SK-N-SH (cell line): ENCODE measurements around the gene EFCAB7. TPM values are rescaled to one million over a fixed set of nuclear protein-coding genes. Genes with fewer than 3 reads are reported as not detected.

Source experiments
- CTCF ChIA-PET: fragments of 300-600, 350-600 bp; formaldehyde crosslinking; extraction: SDS; loops from one replicate; lab custom pipeline; 2021; lab: Yijun Ruan, JAX
- POLR2A ChIA-PET: fragments of 350-600 bp; sonication (Branson Sonifier 250); formaldehyde crosslinking; extraction: SDS; loops from one replicate; lab custom pipeline; 2020; ENCODE audit warnings: antibody characterized with exemption, inconsistent platforms; lab: Yijun Ruan, JAX
- DNase-seq: peaks from one replicate; pipeline ENCODE4 v3.0.0; 2012
- H2AFZ ChIP-seq: fragments of 200-600 bp; sonication (generic); 2 replicates; pipeline ENCODE4 v1.8.1; 2016; ENCODE audit warnings: antibody characterized with exemption, mild to moderate bottlenecking, low read depth
- H3F3A ChIP-seq: fragments of 200-600 bp; sonication (generic); replicated peaks from 2 replicates; pipeline ENCODE3; 2016; ENCODE audit warnings: antibody characterized with exemption, mild to moderate bottlenecking; ENCODE audit not compliant: insufficient read depth
- H3K27ac ChIP-seq, 2 experiments: fragments of 200-500 bp in 1 of 2; fragments of 200-600 bp in 1 of 2; sonication (Bioruptor generic) in 1 of 2; sonication (generic), shearing (Covaris generic) in 1 of 2; 2 replicates each; pipeline versions ENCODE4 v1.5.1 to v1.6.1; 2014 to 2016; ENCODE audit warnings: low read depth in 2 of 2, inconsistent platforms in 1 of 2, low read length in 1 of 2, mild to moderate bottlenecking in 1 of 2, mixed read lengths in 1 of 2
- H3K27me3 ChIP-seq: fragments of 200-600 bp; sonication (generic), shearing (Covaris generic); 2 replicates; pipeline ENCODE4 v1.6.1; 2016; ENCODE audit warnings: mixed run types; ENCODE audit not compliant: insufficient read depth
- H3K36me3 ChIP-seq, 2 experiments: fragments of 200-500 bp in 1 of 2; fragments of 200-600 bp in 1 of 2; sonication (Bioruptor generic) in 1 of 2; sonication (generic) in 1 of 2; replicated peaks in 1 of 2; 2 replicates each; pipeline versions ENCODE3 to v1.5.1; 2014 to 2016; ENCODE audit warnings: low read length in 1 of 2, mild to moderate bottlenecking in 1 of 2; ENCODE audit not compliant: insufficient read depth in 2 of 2, control insufficient read depth in 1 of 2
- H3K4me1 ChIP-seq, 2 experiments: fragments of 200-500 bp in 1 of 2; fragments of 200-600 bp in 1 of 2; sonication (Bioruptor generic) in 1 of 2; sonication (generic), shearing (Covaris generic) in 1 of 2; 2 replicates each; pipeline versions ENCODE4 v1.5.1 to v1.6.1; 2014 to 2016; ENCODE audit warnings: low read depth in 1 of 2, low read length in 1 of 2, mixed run types in 1 of 2; ENCODE audit not compliant: insufficient read depth in 2 of 2, control insufficient read depth in 1 of 2
- H3K4me2 ChIP-seq: fragments of 200-600 bp; sonication (generic), shearing (Covaris generic); 2 replicates; pipeline ENCODE4 v1.6.1; 2017; ENCODE audit warnings: mixed run types
- H3K4me3 ChIP-seq, 2 experiments: fragments of 200-500 bp in 1 of 2; fragments of 200-600 bp in 1 of 2; sonication (Bioruptor generic) in 1 of 2; sonication (generic), shearing (Covaris generic) in 1 of 2; 2 replicates each; pipeline versions ENCODE4 v1.5.1 to v1.8.1; 2014 to 2016; ENCODE audit warnings: low read depth in 2 of 2, inconsistent platforms in 1 of 2, low read length in 1 of 2, mild to moderate bottlenecking in 1 of 2, mixed read lengths in 1 of 2, moderate library complexity in 1 of 2
- H3K79me2 ChIP-seq: fragments of 200-600 bp; sonication (generic); 2 replicates; pipeline ENCODE4 v1.8.1; 2017; ENCODE audit warnings: mild to moderate bottlenecking; ENCODE audit not compliant: insufficient read depth
- H3K9ac ChIP-seq: fragments of 200-600 bp; sonication (generic); 2 replicates; pipeline ENCODE4 v1.6.1; 2017; ENCODE audit warnings: mixed run types
- H3K9me2 ChIP-seq: fragments of 200-600 bp; sonication (generic); 2 replicates; pipeline ENCODE4 v1.6.1; 2017; ENCODE audit warnings: mixed run types
- H3K9me3 ChIP-seq: fragments of 200-600 bp; sonication (generic); 2 replicates; pipeline ENCODE4 v1.6.1; 2017; ENCODE audit warnings: mixed run types, mild to moderate bottlenecking, moderate library complexity
- H4K20me1 ChIP-seq: fragments of 200-600 bp; sonication (generic); 2 replicates; pipeline ENCODE4 v1.6.1; 2017; ENCODE audit warnings: mild to moderate bottlenecking, mixed run types; ENCODE audit not compliant: insufficient read depth
- CHD2 ChIP-seq: fragments of 150-350 bp; IDR thresholded peaks from 2 replicates; pipeline ENCODE4 v1.6.1; 2018; ENCODE audit warnings: low read length; ENCODE audit not compliant: partially characterized antibody
- EZH2phosphoT487 ChIP-seq: fragments of 200-600 bp; sonication (generic); IDR thresholded peaks from 2 replicates; pipeline ENCODE4 v1.6.1; 2017; ENCODE audit warnings: low read depth, mixed run types, mild to moderate bottlenecking, antibody characterized with exemption, moderate library complexity, borderline replicate concordance
- FOSL2 ChIP-seq: IDR thresholded peaks from 2 replicates; pipeline ENCODE4 v1.4.0; 2012; ENCODE audit warnings: low read depth, mild to moderate bottlenecking, moderate library complexity, borderline replicate concordance
- GABPA ChIP-seq: IDR thresholded peaks from 2 replicates; pipeline ENCODE4 v1.4.0; 2012; ENCODE audit warnings: low read depth, mild to moderate bottlenecking
- GATA2 ChIP-seq: sonication (generic); formaldehyde crosslinking; IDR thresholded peaks from 2 replicates; pipeline ENCODE4 v1.5.0; 2020; ENCODE audit warnings: mild to moderate bottlenecking, missing genetic modification reagents
- JUND ChIP-seq: IDR thresholded peaks from 2 replicates; pipeline ENCODE4 v1.4.0; 2012
- MEF2A ChIP-seq: IDR thresholded peaks from 2 replicates; pipeline ENCODE4 v1.4.0; 2012; ENCODE audit warnings: low read depth, borderline replicate concordance
- MXI1 ChIP-seq: IDR thresholded peaks from 2 replicates; pipeline ENCODE4 v1.6.1; 2012; ENCODE audit warnings: mild to moderate bottlenecking, low read depth, low read length, improper control_type of control experiment
- NFIC ChIP-seq: IDR thresholded peaks from 2 replicates; pipeline ENCODE4 v1.4.0; 2012; ENCODE audit warnings: borderline replicate concordance
- NRF1 ChIP-seq: IDR thresholded peaks from 2 replicates; pipeline ENCODE4 v1.6.1; 2012; ENCODE audit warnings: low read depth, mild to moderate bottlenecking, low read length
- RAD21 ChIP-seq: IDR thresholded peaks from 2 replicates; pipeline ENCODE4 v1.6.1; 2012; ENCODE audit warnings: mild to moderate bottlenecking, low read length
- SIN3A ChIP-seq: IDR thresholded peaks from 2 replicates; pipeline ENCODE4 v1.6.1; 2012; ENCODE audit warnings: low read depth, mild to moderate bottlenecking, low read length, moderate library complexity, borderline replicate concordance
- SMC3 ChIP-seq: IDR thresholded peaks from 2 replicates; pipeline ENCODE4 v1.6.1; 2012; ENCODE audit warnings: low read depth, low read length, improper control_type of control experiment
- TAF1 ChIP-seq: IDR thresholded peaks from 2 replicates; pipeline ENCODE4 v1.6.1; 2012; ENCODE audit warnings: low read depth, mild to moderate bottlenecking, low read length, moderate library complexity, borderline replicate concordance
- TEAD4 ChIP-seq: IDR thresholded peaks from 2 replicates; pipeline ENCODE4 v1.4.0; 2012; ENCODE audit warnings: mild to moderate bottlenecking, borderline replicate concordance; ENCODE audit not compliant: insufficient read depth
- WGBS: methylation state at CpG from one replicate; pipeline ENCODE4 v1.1.6; 2017; ENCODE audit warnings: low lambda C conversion rate; 5-methylcytosine and 5-hydroxymethylcytosine counted together
- polyA plus RNA-seq, 3 experiments: library from polyadenylated mRNA; depleted of rRNA; stranded (reverse); fragments of >200 nt; gene quantifications; 2 replicates each; pipeline ENCODE4 v1.2.3, GENCODE V29; 2012
- TF ChIP-seq, protein P1 (sequence below): IDR thresholded peaks from 2 replicates; pipeline ENCODE4 v1.4.0; 2012; ENCODE audit warnings: low read depth, borderline replicate concordance
- TF ChIP-seq, protein P2 (sequence below): IDR thresholded peaks from 2 replicates; pipeline ENCODE4; 2012
- TF ChIP-seq, protein P3 (sequence below): fragments of 150-350 bp; IDR thresholded peaks from 2 replicates; pipeline ENCODE4 v1.6.1; 2017; ENCODE audit warnings: antibody characterized with exemption, low read length, low read depth, borderline replicate concordance

EFCAB7 gene
- polyA plus RNA-seq, 1 of the 3 experiments (the other 2 are of a cell fraction): 2.4 TPM

DNA sequence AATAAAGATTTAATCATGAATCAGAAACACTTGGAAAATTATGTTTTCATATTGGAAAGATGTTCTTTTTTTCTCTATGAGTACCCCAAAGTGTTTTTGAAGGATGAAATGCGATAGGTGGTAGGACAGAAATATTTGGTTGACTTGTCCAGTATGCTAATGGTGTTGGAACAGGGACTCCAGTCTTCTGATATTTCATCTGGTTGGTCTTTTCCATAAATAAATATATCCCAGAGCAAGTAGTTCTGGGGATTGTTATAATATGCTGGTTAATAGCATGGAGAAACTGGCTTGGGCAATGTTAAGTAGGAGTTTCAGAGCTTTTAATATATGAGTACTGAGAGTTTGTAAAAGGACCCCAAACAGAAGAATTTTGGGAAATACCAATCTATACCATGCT lies 78.6 kb downstream of the EFCAB7 start:
- H3F3A ChIP-seq: no peaks in the 10 kb centered on the region
- TF ChIP-seq, protein P1, sequence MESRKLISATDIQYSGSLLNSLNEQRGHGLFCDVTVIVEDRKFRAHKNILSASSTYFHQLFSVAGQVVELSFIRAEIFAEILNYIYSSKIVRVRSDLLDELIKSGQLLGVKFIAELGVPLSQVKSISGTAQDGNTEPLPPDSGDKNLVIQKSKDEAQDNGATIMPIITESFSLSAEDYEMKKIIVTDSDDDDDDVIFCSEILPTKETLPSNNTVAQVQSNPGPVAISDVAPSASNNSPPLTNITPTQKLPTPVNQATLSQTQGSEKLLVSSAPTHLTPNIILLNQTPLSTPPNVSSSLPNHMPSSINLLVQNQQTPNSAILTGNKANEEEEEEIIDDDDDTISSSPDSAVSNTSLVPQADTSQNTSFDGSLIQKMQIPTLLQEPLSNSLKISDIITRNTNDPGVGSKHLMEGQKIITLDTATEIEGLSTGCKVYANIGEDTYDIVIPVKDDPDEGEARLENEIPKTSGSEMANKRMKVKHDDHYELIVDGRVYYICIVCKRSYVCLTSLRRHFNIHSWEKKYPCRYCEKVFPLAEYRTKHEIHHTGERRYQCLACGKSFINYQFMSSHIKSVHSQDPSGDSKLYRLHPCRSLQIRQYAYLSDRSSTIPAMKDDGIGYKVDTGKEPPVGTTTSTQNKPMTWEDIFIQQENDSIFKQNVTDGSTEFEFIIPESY: no peak
- TF ChIP-seq, protein P2, sequence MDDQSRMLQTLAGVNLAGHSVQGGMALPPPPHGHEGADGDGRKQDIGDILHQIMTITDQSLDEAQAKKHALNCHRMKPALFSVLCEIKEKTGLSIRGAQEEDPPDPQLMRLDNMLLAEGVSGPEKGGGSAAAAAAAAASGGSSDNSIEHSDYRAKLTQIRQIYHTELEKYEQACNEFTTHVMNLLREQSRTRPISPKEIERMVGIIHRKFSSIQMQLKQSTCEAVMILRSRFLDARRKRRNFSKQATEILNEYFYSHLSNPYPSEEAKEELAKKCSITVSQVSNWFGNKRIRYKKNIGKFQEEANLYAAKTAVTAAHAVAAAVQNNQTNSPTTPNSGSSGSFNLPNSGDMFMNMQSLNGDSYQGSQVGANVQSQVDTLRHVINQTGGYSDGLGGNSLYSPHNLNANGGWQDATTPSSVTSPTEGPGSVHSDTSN: no peak
- TF ChIP-seq NFIC: no peak
- TF ChIP-seq RAD21: no peak
- no peak for TF ChIP-seq SMC3
- no peak for TF ChIP-seq MXI1
- no peak for TF ChIP-seq SIN3A
- TF ChIP-seq FOSL2: no peak
- TF ChIP-seq MEF2A: no peak
- TF ChIP-seq GATA2 (CRISPR knock-in tag): no peak
- no peak for TF ChIP-seq EZH2phosphoT487
- no peak for TF ChIP-seq JUND
- no peak for TF ChIP-seq TEAD4
- no peak for TF ChIP-seq CHD2
- TF ChIP-seq GABPA: no peak
- no peak for TF ChIP-seq TAF1
- TF ChIP-seq, protein P3, sequence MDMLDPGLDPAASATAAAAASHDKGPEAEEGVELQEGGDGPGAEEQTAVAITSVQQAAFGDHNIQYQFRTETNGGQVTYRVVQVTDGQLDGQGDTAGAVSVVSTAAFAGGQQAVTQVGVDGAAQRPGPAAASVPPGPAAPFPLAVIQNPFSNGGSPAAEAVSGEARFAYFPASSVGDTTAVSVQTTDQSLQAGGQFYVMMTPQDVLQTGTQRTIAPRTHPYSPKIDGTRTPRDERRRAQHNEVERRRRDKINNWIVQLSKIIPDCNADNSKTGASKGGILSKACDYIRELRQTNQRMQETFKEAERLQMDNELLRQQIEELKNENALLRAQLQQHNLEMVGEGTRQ: no peak
- no peak for TF ChIP-seq NRF1
- H3K9me2 ChIP-seq: no peaks in the 10 kb centered on the region
- DNase-seq: no peak
- no peak overlapping the region for H3K27ac ChIP-seq
- H3K4me3 ChIP-seq: no peak overlapping the region
- H3K27me3 ChIP-seq: no peaks in the 10 kb centered on the region
- H4K20me1 ChIP-seq: peaks cover 3% of the 10 kb centered on the region; the same call in 1 of the 2 replicates
- ChIA-PET CTCF (no interaction called here), POLR2A (no interaction called here)
- H3K9ac ChIP-seq: no peak overlapping the region
- no peak overlapping the region for H2AFZ ChIP-seq
- no peak overlapping the region for H3K4me2 ChIP-seq
- H3K79me2 ChIP-seq: peaks cover 20% of the 10 kb centered on the region; the same call in 1 of the 2 replicates
- 100% methylated on average over 1 of the region's 1 CpG for WGBS
- H3K9me3 ChIP-seq: no peaks in the 10 kb centered on the region
- H3K4me1 ChIP-seq: peaks cover 0 to 7% of the 10 kb centered on the region in 2 experiments; a peak in 1 of 4 replicates
- H3K36me3 ChIP-seq: peaks cover 0 to 5% of the 10 kb centered on the region in 2 experiments
